Measurements from ENCODE around the gene MLXIP.
"Not testable (repeated sequence)": the region's sequence is repeated elsewhere in the genome, so short reads cannot be mapped to it uniquely, and the experiment has no call there.

Gene MLXIP

GRCh38 chr12:122054842-122055520 lies 23.6 kb upstream of the MLXIP start:
- DNase-seq (ENCODE audit: low spot score) = no peak

GRCh38 chr12:122056406-122056805 lies 22.1 kb upstream of the MLXIP start:
- DNase-seq (ENCODE audit: low spot score) = not testable (repeated sequence)

- no peak for DNase-seq (ENCODE audit: low spot score)
Observed at GRCh38 chr12:122057007-122057735, 21.4 kb upstream of the MLXIP start.

GRCh38 chr12:122057769-122058168 lies 20.8 kb upstream of the MLXIP start:
- DNase-seq (ENCODE audit: low spot score) = no peak

- DNase-seq (ENCODE audit: low spot score) = no peak
Observed at GRCh38 chr12:122058549-122059149, 19.9 kb upstream of the MLXIP start.

- DNase-seq (ENCODE audit: low spot score) = no peak
Observed at GRCh38 chr12:122059203-122059960, 19.2 kb upstream of the MLXIP start.

GRCh38 chr12:122060081-122060501 lies 18.5 kb upstream of the MLXIP start:
- no peak for DNase-seq (ENCODE audit: low spot score)

GRCh38 chr12:122061253-122061652 lies 17.3 kb upstream of the MLXIP start:
- DNase-seq (ENCODE audit: low spot score) = no peak

- peak; percentile 64 for DNase-seq (ENCODE audit: low spot score)
Observed at GRCh38 chr12:122062832-122063693, 15.5 kb upstream of the MLXIP start.

GRCh38 chr12:122063694-122064024 lies 14.9 kb upstream of the MLXIP start:
- no peak for DNase-seq (ENCODE audit: low spot score)

GRCh38 chr12:122064025-122064777 lies 14.4 kb upstream of the MLXIP start:
- peak; percentile 78 for DNase-seq (ENCODE audit: low spot score)

GRCh38 chr12:122064780-122065588 lies 13.6 kb upstream of the MLXIP start:
- peak; percentile 57 for DNase-seq (ENCODE audit: low spot score)

- no peak for DNase-seq (ENCODE audit: low spot score)
Observed at GRCh38 chr12:122067548-122067947, 11.0 kb upstream of the MLXIP start.

GRCh38 chr12:122067966-122068365 lies 10.6 kb upstream of the MLXIP start:
- no peak for DNase-seq (ENCODE audit: low spot score)

GRCh38 chr12:122072031-122072970 lies 6.3 kb upstream of the MLXIP start:
- peak; percentile 79 for DNase-seq (ENCODE audit: low spot score)

GRCh38 chr12:122073815-122074214 lies 4.7 kb upstream of the MLXIP start:
- DNase-seq (ENCODE audit: low spot score) = no peak

GRCh38 chr12:122076743-122077495 lies 1.6 kb upstream of the MLXIP start:
- no peak for DNase-seq (ENCODE audit: low spot score)

- peak; percentile 41 for DNase-seq (ENCODE audit: low spot score)
Observed at GRCh38 chr12:122079033-122079531, 526 bp downstream of the MLXIP start.

Data from AG20443 (cell line).